Measurements from ENCODE around the gene GAS7.

GAS7 gene

GRCh38 chr17:9907883-9908648 lies 290.3 kb downstream of the GAS7 start:
- DNase-seq, result no peak

GRCh38 chr17:9907131-9907530 lies 291.3 kb downstream of the GAS7 start:
- no peak for DNase-seq

- no peak for DNase-seq
Measured at GRCh38 chr17:9906616-9907015, 291.8 kb downstream of the GAS7 start.

GRCh38 chr17:9905902-9906301 lies 292.5 kb downstream of the GAS7 start:
- DNase-seq, result peak in 1 of 2 experiments; percentile 6

- no peak for DNase-seq
Measured at GRCh38 chr17:9905078-9905415, 293.4 kb downstream of the GAS7 start, which contains the start of gene RCVRN. Gene RCVRN (minus strand): TSS chr17:9905271. CDS start chr17:9905180, 91 bp downstream.

GRCh38 chr17:9904277-9905077 lies 293.9 kb downstream of the GAS7 start:
- DNase-seq, result no peak

- no peak for DNase-seq
Measured at GRCh38 chr17:9902120-9902519, 296.3 kb downstream of the GAS7 start.

GRCh38 chr17:9900784-9901183 lies 297.6 kb downstream of the GAS7 start:
- DNase-seq, result no peak

GRCh38 chr17:9900044-9900594 lies 298.3 kb downstream of the GAS7 start:
- no peak for DNase-seq

GRCh38 chr17:9899280-9900043 lies 298.9 kb downstream of the GAS7 start:
- DNase-seq, result no peak

- no peak for DNase-seq
Measured at GRCh38 chr17:9898812-9899211, 299.6 kb downstream of the GAS7 start.

GRCh38 chr17:9897372-9897968 lies 300.9 kb downstream of the GAS7 start:
- no peak for DNase-seq

- DNase-seq, result no peak
Measured at GRCh38 chr17:9895923-9896322, 302.5 kb downstream of the GAS7 start.

- DNase-seq, result no peak
Measured at GRCh38 chr17:9894231-9894630, 304.2 kb downstream of the GAS7 start.

GRCh38 chr17:9893411-9894012 lies 304.9 kb downstream of the GAS7 start:
- no peak for DNase-seq

GRCh38 chr17:9890124-9890523 lies 308.3 kb downstream of the GAS7 start:
- DNase-seq, result peak in 1 of 2 experiments; percentile 39

- DNase-seq, result no peak
Measured at GRCh38 chr17:9887508-9887907, 310.9 kb downstream of the GAS7 start.

- DNase-seq, result no peak
Measured at GRCh38 chr17:9886141-9886930, 312.1 kb downstream of the GAS7 start.

- DNase-seq, result no peak
Measured at GRCh38 chr17:9883451-9883850, 315.0 kb downstream of the GAS7 start.

- no peak for DNase-seq
Measured at GRCh38 chr17:9880582-9880999, 317.8 kb downstream of the GAS7 start.

GRCh38 chr17:9878786-9879525 lies 319.4 kb downstream of the GAS7 start:
- no peak for DNase-seq

All from NCI-H526 (cell line).